Stimulated activated CD4-positive, alpha-beta T cell treated with anti-CD3 and anti-CD28 coated beads, Interleukin-2, amount 100 ng/mL, for 24 hours (primary cell): ENCODE data around the gene PRKN.
"Not testable (repeated sequence)": the region's sequence is repeated elsewhere in the genome, so short reads cannot be mapped to it uniquely, and the experiment has no call there.

Experiments used
- DNase-seq, 2 donors: peaks; one replicate each; pipeline ENCODE4 v3.0.0-alpha.2; 2020

Gene PRKN

GRCh38 chr6:161313475-161313874, 1414.1 kb downstream of the PRKN start:
- not testable (repeated sequence) for DNase-seq

- DNase-seq: not testable (repeated sequence)
Measured at GRCh38 chr6:161309774-161310173, 1417.8 kb downstream of the PRKN start.

- DNase-seq: no peak
Measured at GRCh38 chr6:161308075-161308655, 1419.4 kb downstream of the PRKN start.

- no peak for DNase-seq
Measured at GRCh38 chr6:161305860-161306259, 1421.7 kb downstream of the PRKN start.

- no peak for DNase-seq
Measured at GRCh38 chr6:161303628-161304340, 1423.8 kb downstream of the PRKN start.

GRCh38 chr6:161302949-161303348, 1424.6 kb downstream of the PRKN start:
- DNase-seq: no peak

GRCh38 chr6:161301338-161301737, 1426.2 kb downstream of the PRKN start:
- DNase-seq: no peak

GRCh38 chr6:161300823-161301222, 1426.7 kb downstream of the PRKN start:
- DNase-seq: no peak

- no peak for DNase-seq
Measured at GRCh38 chr6:161299726-161300125, 1427.8 kb downstream of the PRKN start.
